Mammary epithelial cell (primary cell): ENCODE results near the gene RALGDS.

Experiments
- CTCF ChIP-seq, 2 donors: IDR thresholded peaks in 1 of 2; conservative IDR thresholded peaks in 1 of 2; 2 replicates each; pipeline ENCODE4 v1.5.1; 2011 to 2012; ENCODE audit warnings: inconsistent platforms in 2 of 2, low read length in 2 of 2, mild to moderate bottlenecking in 2 of 2, control low read depth in 1 of 2, low read depth in 1 of 2; ENCODE audit not compliant: insufficient read depth in 1 of 2; ENCODE audit errors: extremely low read depth in 1 of 2
- EZH2 ChIP-seq: IDR thresholded peaks from 2 replicates; pipeline ENCODE4 v1.6.1; 2012; ENCODE audit warnings: low read length, inconsistent platforms, borderline replicate concordance

GRCh38 chr9:133112663-133113026, 8.4 kb downstream of the RALGDS start:
- TF ChIP-seq CTCF (conservative IDR thresholded peaks at IDR 0.05 in 1 of 2, IDR thresholded peaks at IDR 0.05 in 1 of 2; ENCODE audit: extremely low read depth in 1 of 2, insufficient read depth in 1 of 2, low read depth in 1 of 2, low read length in 2 of 2) (no peak), EZH2 (no peak)
